Left forelimb (tissue), 1 donor: ENCODE data around the gene TMEM245.
"Not testable (repeated sequence)": the region's sequence is repeated elsewhere in the genome, so short reads cannot be mapped to it uniquely, and the experiment has no call there.

ENCODE experiments used
- DNase-seq: peaks from one replicate; pipeline ENCODE4 v3.0.0-alpha.2; 2018; ENCODE audit warnings: low spot score

TMEM245 gene

DNA sequence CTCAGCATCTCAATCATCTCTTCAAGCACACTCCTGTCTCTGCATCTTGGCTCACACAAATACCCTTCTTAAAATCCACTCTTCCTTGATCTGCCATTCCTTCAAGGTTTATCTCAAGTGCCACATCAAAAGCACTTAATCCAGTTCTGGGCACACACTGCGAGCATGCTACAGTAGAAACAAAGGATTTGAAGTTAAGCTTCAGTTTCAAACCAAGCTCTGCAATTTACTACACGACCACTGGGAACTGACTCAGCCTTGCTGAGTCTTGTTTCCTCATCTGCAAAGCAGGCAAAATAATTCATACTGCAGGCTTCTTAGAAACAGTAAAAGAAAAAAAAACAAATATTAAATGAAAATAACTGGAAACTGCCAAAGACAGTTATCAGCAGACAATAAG lies 56.0 kb downstream of the TMEM245 start:
- no peak for DNase-seq

DNA sequence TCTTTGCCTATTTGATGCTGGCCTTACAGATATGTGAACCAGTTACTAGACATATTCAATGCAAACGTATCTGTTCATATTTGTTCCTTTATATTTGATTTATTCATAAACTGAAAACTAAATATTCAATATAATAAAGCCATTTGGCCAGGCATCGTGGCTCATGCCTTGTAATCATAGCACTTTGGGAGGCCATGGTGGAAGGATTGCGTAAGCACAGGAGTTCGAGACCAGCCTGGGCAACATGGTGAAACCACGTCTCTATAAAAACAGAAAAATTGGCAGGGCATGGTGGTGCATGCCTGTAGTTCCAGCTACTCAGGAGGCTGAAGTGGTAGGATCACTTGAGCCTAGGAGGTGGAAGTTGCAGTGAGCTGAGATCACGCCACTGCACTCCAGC lies 57.2 kb downstream of the TMEM245 start:
- DNase-seq = no peak

DNA sequence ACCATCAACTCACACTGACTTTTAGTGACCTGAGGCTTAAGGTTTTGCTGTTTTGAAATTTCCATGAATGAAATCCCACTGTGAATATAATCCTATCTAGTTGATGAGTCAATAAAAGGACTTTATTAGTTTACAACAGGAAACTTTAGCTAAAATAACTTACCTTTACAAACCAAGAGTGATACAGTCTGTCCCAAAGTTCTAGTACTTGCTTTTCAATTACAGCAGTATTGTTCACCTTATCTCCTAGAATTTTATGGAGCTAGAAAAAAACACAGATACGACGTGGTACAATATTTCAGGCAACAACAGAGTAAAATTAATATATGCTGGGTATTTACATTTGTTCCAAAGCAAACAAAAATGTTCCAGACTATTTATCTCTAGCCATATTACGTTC lies 59.6 kb downstream of the TMEM245 start:
- no peak for DNase-seq

- DNase-seq = not testable (repeated sequence)
Measured at GRCh38 chr9:109053121-109053520, 66.6 kb downstream of the TMEM245 start.

DNA sequence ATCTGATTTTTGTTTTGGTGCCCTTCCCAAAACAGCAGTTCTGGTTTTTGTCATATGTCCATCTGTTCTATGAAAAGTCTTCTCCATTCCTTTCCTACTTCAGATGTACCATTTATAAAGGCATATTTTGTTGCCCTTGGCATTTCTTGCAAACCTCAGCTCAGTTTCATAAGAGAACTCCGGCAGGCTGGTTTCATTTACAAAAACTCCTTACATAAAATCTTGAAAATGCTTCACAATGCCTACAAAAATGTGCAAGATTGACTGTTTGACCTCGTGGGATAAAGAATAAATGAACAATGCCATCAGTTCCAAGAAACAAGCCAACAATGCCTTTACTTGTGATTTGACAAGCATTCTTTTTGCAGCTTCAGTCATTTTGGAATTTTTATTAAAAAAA lies 67.3 kb downstream of the TMEM245 start:
- DNase-seq = no peak

DNA sequence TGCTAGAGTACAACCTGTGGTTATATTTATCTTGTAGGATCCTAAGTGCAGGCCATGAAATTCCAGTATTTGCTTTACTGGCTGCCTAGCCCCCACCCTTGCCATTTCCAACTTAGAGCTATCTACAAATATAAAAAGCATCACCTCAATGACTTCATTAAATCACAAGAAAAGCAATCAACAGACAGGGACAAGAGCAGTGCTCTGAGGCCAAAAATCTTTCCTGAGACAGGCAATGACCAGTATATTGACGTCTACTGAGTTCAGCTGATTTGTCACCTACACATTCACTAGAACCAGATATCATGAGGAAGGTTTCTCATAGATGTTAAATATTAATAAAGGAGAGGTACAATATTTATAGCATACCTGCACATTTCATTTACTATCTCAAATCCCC lies 68.0 kb downstream of the TMEM245 start:
- DNase-seq = no peak

DNA sequence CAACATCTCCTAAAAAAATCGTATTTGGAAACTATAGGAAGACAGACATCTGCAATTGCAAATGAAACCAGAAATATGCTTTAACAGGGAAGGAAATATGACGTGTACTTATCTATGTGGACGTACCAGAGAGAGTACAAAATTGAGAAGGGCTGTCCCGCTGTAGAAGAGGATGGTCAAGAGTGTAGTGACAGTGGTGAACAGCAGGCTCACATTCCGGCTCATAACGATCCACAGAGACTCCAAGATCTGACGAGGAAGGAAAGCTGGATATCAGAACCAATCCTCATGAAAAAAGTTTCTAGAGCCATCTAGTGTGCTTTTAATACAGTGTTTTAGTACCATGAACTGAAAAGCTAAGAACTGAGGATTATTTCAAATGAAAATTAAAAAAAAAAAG lies 69.3 kb downstream of the TMEM245 start:
- no peak for DNase-seq

GRCh38 chr9:109048822-109049221 lies 70.9 kb downstream of the TMEM245 start:
- DNase-seq = no peak

DNA sequence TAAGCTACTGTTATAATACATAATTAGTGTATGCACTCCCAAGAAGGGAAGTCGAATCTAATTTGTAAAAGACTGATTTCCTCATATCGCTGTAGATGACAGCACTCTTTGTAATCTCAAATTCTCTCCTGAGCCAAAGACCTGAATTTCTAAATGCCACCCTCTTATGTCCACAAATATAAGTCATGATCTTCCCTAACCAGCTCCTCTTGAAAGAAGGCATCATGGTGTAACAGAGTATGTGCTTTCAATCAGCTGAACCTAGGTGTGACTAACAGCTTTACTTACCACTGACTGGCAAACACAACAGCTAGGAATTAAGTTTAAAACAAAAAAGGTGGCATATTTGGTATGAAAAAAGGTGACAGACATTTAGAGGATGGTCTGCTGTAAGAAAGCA lies 72.5 kb downstream of the TMEM245 start:
- DNase-seq = no peak

DNA sequence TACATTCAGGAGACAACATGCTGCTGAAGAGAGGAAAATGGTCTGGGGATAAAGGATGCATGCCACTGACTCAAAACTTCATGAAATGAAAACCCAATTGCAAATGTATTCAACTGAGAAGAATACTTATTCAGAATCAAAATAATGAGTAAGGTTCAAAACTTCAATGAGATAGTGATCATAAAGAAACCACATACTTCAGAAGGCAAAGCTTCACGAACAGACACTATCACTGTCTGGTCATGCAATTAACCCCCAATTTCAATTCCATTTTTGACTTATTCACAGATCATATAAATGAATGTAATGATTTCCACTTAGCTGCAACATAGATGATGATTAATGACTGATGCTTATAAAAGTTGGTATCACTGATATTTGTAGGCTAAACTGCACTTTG lies 73.4 kb downstream of the TMEM245 start:
- no peak for DNase-seq

DNA sequence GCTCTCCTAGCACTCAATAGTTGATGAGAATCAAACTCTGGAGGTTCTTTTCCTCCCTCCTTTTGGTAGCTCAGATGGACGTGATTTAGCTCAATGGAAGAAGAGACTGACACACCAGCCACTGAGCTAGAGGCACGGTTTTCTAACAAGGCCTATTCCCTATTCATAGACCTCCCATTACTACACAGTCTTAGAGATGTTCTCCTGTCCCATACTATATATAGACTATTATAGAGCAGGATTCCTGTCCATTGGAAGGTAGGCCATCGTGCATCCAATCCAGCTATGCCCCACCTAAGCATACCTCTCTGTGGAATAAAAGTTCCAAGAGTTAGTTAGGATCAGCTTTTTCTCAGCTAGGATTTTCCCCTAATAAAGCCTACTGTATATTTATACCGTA lies 76.2 kb downstream of the TMEM245 start:
- DNase-seq = no peak

GRCh38 chr9:109040571-109040970 lies 79.2 kb downstream of the TMEM245 start:
- no peak for DNase-seq

DNA sequence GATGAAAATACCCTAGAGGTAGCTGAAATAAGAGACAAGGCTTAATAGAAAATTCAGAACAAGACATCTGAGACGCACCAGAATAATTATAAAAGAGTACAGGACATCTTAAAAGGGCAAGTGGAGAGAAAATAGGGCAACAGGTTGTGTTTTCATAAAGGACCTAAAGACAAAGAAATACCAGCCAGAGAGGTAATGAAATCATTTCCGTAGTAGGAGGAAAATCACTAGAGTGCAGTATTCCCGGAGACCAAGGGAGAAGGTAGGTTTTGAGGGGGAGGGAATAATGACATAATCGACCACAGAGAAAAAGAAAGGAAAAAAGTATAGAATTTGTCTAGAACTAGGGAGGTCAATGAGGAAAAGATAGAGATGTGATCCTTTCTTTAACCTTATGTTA lies 80.2 kb downstream of the TMEM245 start:
- no peak for DNase-seq

- no peak for DNase-seq
Measured at GRCh38 chr9:109037946-109038715, 81.6 kb downstream of the TMEM245 start.

DNA sequence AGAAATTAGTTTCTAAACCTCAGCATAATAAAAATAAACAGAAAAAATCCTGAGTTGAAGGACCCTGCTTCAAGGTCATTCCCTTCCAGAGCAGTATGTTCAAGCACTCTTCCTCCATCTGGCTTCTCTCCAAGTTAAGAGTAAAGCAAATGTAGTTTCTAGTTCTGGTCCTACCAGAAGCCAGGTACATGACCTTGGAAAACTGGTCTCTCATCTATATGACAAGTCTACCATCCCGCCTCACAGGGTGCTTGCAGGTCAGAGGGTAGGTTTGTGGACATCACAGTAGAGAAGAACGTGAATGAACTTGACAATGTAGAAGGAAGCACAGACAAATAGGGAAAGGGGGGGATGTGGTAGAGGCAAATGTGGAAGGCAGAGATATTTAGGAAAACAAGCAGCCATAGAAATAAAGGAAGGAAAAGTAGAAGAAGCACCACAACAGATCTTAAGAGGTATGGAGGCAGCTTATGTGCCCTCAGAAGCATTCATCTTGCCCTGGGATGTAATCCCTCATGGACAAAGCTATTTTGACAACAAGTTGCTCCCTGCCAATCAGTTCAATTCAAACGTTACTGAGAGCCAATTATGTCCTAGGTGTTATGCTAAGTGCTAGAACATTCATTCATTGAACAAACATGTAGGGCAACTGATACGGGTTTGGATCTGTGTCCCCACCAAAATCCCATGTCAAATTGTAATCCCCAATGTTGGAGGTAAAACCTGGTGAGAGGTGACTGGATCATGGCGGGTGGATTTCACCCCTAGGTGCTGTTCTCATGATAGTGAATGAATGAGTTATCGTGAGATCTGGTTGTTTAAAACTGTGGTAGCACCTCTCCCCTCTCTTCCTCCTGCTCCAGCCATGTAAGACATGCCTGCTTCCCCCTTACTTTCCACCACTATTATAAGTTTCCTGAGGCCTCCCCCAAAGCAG lies 82.7 kb downstream of the TMEM245 start:
- no peak for DNase-seq

- DNase-seq = no peak
Measured at GRCh38 chr9:109035684-109036423, 83.9 kb downstream of the TMEM245 start.

GRCh38 chr9:109033941-109034700 lies 85.6 kb downstream of the TMEM245 start:
- no peak for DNase-seq

DNA sequence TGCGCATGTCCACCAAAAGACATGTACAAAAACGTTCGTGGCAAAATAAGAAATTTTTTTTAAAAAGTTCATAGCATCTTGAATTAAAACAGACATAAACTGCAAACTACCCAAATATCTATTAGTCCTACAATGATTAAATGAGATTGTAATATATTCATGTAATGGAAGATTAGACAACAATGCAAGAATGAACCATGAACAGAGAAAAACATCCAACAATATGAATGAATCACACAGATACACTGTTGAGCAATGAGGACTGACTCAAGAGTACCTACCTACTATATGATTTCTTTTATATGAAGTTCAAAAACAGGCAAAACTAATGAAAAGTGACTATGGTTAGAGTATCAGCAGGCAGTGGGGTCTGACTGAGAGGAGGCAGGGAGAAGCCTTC lies 88.5 kb downstream of the TMEM245 start:
- no peak for DNase-seq

GRCh38 chr9:109030426-109030825 lies 89.3 kb downstream of the TMEM245 start:
- DNase-seq = no peak

DNA sequence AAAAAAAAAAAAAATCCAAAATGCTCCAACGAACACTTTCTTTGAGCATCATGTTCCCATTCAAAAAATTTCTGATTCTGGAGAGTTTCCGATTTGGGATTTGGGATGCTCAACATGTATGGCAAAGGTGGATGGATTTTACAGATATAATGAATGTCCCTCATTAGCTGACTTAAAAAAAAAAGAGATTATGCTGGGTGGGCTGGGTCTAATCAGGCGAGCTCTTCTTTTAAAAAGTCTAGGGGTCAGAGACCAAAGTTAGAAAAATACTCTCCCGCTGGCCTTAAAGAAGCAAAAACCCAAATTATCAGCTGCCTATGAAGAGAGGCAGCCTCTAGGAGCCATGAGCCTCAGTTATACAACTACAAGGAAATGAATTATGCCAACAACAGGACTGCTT lies 91.3 kb downstream of the TMEM245 start:
- DNase-seq = no peak

DNA sequence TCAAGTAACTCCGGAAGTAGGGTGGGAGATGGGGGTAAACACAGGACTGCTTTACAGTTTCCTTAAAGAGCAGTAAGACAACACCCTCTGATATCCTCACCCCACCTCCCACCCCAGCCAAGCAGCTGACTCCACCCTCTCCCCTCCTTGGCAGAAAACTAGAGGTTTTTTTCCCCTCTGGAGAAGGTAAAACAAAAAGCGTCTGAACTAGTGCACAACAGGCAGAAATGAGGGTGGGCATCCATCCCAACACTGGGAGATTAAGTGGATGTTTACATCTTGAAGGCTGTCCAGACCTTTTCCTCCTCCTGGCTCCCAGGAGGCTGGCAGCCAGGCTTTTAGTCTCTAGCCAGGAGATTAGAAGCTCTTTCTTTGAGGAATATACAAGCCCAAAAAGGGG lies 92.6 kb downstream of the TMEM245 start:
- DNase-seq = no peak

GRCh38 chr9:109026306-109026705 lies 93.4 kb downstream of the TMEM245 start:
- no peak for DNase-seq
